ENCODE measurements around the gene C3orf20. TPM values are rescaled to one million over a fixed set of nuclear protein-coding genes. Genes with fewer than 3 reads are reported as not detected.

Gene C3orf20
- total and polyA plus RNA-seq, 9 of the 15 experiments (the other 6 are each of a cell fraction or from before 2014, with no cell fraction given) = 0.04 TPM; not detected in 8

DNA sequence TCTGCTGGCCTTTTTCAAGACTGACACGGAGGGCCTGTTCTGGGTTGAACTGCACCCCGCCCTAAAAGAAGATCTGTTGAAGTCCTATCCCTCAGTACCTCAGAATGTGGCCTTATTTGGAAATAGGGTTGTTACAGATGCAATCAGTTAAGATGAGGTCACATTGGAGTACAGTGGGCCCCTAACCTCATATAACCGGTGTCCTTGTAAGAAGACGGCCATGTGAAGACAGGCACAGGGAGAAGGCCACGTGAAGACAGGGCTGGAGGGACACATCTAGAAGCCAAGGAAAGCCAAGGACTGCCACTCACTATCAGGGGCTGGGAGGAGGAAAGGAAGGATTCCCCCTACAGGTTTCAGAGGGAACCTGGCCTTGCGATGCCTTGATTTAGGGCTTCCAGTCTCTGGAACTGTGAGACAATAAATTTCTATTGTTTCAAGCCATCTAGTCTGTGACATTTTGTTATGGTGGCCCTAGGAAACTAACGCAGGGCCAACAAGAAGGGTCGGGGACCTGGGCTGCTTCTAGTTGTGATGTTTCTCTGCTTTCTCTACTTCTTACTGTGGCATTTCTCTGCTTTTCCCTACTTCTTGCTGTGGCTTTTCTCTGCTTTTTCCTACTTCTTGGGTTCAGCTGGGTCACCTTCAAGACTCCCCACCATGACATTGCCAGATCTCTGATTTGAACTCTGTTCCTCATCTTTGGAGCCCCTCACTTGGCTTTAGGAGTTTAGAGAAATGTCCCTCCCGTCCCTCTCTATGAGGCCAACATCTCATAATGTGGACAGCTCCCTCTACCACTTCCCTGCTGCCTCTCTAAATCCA lies 28.1 kb upstream of the C3orf20 start (continued):
- TF ChIP-seq ZBTB7A (IDR thresholded peaks at IDR 0.05; ENCODE audit: borderline replicate concordance, control insufficient read depth, low read depth, low read length) = no peak
- no peak for TF ChIP-seq CBFB (CRISPR knock-in tag; IDR thresholded peaks at IDR 0.05)
- TF ChIP-seq GABPB2 (CRISPR knock-in tag; conservative IDR thresholded peaks at IDR 0.05) = no peak
- TF ChIP-seq, protein P1, sequence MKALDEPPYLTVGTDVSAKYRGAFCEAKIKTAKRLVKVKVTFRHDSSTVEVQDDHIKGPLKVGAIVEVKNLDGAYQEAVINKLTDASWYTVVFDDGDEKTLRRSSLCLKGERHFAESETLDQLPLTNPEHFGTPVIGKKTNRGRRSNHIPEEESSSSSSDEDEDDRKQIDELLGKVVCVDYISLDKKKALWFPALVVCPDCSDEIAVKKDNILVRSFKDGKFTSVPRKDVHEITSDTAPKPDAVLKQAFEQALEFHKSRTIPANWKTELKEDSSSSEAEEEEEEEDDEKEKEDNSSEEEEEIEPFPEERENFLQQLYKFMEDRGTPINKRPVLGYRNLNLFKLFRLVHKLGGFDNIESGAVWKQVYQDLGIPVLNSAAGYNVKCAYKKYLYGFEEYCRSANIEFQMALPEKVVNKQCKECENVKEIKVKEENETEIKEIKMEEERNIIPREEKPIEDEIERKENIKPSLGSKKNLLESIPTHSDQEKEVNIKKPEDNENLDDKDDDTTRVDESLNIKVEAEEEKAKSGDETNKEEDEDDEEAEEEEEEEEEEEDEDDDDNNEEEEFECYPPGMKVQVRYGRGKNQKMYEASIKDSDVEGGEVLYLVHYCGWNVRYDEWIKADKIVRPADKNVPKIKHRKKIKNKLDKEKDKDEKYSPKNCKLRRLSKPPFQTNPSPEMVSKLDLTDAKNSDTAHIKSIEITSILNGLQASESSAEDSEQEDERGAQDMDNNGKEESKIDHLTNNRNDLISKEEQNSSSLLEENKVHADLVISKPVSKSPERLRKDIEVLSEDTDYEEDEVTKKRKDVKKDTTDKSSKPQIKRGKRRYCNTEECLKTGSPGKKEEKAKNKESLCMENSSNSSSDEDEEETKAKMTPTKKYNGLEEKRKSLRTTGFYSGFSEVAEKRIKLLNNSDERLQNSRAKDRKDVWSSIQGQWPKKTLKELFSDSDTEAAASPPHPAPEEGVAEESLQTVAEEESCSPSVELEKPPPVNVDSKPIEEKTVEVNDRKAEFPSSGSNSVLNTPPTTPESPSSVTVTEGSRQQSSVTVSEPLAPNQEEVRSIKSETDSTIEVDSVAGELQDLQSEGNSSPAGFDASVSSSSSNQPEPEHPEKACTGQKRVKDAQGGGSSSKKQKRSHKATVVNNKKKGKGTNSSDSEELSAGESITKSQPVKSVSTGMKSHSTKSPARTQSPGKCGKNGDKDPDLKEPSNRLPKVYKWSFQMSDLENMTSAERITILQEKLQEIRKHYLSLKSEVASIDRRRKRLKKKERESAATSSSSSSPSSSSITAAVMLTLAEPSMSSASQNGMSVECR (CRISPR knock-in tag; IDR thresholded peaks at IDR 0.05) = no peak
- TF ChIP-seq, protein P2, sequence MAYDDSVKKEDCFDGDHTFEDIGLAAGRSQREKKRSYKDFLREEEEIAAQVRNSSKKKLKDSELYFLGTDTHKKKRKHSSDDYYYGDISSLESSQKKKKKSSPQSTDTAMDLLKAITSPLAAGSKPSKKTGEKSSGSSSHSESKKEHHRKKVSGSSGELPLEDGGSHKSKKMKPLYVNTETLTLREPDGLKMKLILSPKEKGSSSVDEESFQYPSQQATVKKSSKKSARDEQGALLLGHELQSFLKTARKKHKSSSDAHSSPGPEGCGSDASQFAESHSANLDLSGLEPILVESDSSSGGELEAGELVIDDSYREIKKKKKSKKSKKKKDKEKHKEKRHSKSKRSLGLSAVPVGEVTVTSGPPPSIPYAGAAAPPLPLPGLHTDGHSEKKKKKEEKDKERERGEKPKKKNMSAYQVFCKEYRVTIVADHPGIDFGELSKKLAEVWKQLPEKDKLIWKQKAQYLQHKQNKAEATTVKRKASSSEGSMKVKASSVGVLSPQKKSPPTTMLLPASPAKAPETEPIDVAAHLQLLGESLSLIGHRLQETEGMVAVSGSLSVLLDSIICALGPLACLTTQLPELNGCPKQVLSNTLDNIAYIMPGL (CRISPR knock-in tag; IDR thresholded peaks at IDR 0.05) = no peak
- no peak for TF ChIP-seq MAFG (tag; conservative IDR thresholded peaks at IDR 0.05)
- no peak for TF ChIP-seq GABPB1 (CRISPR knock-in tag; IDR thresholded peaks at IDR 0.05)
- TF ChIP-seq KLF10 (CRISPR knock-in tag; IDR thresholded peaks at IDR 0.05) = no peak
- TF ChIP-seq, protein P3, sequence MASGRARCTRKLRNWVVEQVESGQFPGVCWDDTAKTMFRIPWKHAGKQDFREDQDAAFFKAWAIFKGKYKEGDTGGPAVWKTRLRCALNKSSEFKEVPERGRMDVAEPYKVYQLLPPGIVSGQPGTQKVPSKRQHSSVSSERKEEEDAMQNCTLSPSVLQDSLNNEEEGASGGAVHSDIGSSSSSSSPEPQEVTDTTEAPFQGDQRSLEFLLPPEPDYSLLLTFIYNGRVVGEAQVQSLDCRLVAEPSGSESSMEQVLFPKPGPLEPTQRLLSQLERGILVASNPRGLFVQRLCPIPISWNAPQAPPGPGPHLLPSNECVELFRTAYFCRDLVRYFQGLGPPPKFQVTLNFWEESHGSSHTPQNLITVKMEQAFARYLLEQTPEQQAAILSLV (tag; IDR thresholded peaks at IDR 0.05) = peak; percentile 28
- no peak for TF ChIP-seq EZH2 (IDR thresholded peaks at IDR 0.05; ENCODE audit: borderline replicate concordance, low read depth, low read length)
- no peak for TF ChIP-seq ZNF785 (CRISPR knock-in tag; IDR thresholded peaks at IDR 0.05)
- TF ChIP-seq FOXK1 (CRISPR knock-in tag; IDR thresholded peaks at IDR 0.05; ENCODE audit: borderline replicate concordance) = no peak
- TF ChIP-seq NONO (IDR thresholded peaks at IDR 0.05; ENCODE audit: low read depth in 2 of 2, low read length in 1 of 2) = no peak
- no peak for TF ChIP-seq ZNF184 (CRISPR knock-in tag; IDR thresholded peaks at IDR 0.05)
- no peak for TF ChIP-seq XRCC4 (IDR thresholded peaks at IDR 0.05; ENCODE audit: extremely low read depth, insufficient read depth, insufficient read length)
- TF ChIP-seq KDM4B (IDR thresholded peaks at IDR 0.05; ENCODE audit: borderline replicate concordance in 2 of 2, low read depth in 1 of 2) = no peak
- TF ChIP-seq, protein P4, sequence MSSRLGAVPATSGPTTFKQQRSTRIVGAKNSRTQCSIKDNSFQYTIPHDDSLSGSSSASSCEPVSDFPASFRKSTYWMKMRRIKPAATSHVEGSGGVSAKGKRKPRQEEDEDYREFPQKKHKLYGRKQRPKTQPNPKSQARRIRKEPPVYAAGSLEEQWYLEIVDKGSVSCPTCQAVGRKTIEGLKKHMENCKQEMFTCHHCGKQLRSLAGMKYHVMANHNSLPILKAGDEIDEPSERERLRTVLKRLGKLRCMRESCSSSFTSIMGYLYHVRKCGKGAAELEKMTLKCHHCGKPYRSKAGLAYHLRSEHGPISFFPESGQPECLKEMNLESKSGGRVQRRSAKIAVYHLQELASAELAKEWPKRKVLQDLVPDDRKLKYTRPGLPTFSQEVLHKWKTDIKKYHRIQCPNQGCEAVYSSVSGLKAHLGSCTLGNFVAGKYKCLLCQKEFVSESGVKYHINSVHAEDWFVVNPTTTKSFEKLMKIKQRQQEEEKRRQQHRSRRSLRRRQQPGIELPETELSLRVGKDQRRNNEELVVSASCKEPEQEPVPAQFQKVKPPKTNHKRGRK (tag; IDR thresholded peaks at IDR 0.05) = no peak
- TF ChIP-seq PTBP1 (IDR thresholded peaks at IDR 0.05; ENCODE audit: low read depth, low read length) = no peak
